ENCODE data around the gene VAPB.

Gene VAPB

DNA sequence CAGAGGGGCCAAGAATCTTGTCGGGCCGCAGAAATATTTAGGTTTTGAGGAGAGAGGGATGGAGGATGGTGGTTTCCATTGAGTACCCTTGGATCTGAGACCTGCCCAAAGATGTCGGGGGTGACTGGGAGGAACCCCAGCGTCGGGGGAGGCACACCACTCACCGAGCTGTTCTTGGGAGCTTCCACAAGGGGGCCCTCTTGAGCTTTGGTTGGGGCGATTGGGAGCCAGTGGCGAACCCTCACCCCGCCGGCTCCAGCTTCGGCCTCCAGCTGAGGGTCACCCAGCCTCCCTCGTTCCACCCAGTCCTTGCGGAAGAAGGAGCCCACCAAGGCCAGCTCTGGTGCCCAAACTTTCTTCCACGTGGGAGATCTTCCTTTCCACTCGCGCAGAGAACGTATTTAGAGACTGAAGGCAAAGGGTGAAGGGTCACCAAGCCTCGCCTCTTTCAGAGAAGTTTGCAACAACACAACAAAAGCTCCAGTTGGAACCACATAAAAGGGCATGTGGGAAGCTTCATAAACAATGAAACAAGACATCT lies 92.5 kb downstream of the VAPB start:
- no peak for DNase-seq (ENCODE audit: low spot score)

DNA sequence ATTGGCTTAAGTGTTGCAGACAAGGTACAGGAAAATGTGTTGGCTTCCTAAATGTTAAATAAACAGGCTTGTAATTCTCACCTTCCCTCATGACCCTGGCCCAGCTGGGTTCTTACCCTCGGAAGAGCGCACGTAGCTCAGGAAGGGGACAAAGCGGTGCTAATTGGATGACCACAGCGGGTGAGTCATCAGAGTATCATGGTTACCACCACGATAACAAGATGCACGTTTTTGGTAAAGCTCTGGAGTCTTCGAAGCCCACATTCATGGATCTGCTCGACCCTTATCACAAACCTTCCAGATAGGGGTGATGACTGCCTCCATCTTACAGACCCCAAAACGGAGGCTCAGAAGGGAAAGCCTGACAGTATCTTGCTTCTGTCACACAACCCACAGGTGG lies 93.4 kb downstream of the VAPB start:
- DNase-seq (ENCODE audit: low spot score), result no peak

DNA sequence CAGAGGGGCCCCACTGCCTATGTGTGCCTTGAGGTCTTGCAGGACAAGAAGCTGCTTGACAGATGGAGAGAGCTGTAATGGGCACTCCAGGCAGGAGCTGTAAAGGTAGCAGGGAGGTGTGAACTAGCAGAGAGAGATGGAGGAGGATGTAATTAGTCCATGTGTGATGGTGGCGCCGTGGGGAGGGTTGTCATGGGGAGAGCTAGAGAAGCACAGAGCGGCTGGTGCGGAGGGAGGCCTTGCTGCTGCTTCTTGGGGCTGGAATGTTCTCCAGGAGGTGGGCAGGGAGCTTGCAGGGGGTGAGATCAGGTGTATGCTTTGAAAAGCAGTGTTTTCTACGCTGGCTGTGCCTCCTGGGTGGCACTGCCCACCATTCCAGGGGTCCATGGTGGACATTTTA lies 94.0 kb downstream of the VAPB start:
- no peak for DNase-seq (ENCODE audit: low spot score)

DNA sequence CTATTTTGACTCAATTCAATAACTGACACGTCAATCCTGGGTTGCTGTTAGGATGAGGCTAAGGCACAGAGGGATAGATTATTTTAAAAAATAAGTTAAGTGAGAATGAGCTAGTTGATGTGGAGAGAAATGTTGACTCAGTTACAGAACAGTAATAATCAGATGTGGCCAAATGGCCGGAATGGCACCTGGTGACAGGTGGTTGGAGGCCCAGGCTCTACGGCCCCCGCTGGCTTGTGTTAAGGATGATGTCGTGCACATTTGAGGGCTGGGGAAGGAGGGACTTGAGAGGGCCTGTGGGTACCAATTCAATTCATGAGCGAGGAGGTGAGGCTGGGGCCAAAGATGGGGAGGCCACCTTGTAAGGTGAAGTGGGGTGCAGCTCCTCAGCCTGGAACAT lies 94.4 kb downstream of the VAPB start:
- no peak for DNase-seq (ENCODE audit: low spot score)

DNA sequence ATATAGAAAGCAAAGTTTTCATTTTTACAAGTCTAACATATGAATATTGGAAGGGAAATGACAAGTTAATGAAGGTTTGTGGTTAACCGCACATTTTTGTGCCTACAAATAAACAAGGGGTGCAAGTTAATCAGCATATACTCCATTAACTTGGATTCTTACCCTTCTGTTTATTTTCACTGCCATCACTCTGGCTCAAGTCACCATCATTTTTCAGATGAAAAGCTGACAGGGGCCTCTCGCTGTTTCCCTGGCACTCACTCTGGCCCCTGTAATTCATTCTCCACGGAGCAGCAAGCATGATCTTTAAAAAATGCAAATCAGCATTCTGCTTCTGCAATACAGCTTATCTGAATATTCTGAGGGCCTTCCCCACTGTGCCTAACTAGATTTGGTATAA lies 96.4 kb downstream of the VAPB start:
- no peak for DNase-seq (ENCODE audit: low spot score)

DNA sequence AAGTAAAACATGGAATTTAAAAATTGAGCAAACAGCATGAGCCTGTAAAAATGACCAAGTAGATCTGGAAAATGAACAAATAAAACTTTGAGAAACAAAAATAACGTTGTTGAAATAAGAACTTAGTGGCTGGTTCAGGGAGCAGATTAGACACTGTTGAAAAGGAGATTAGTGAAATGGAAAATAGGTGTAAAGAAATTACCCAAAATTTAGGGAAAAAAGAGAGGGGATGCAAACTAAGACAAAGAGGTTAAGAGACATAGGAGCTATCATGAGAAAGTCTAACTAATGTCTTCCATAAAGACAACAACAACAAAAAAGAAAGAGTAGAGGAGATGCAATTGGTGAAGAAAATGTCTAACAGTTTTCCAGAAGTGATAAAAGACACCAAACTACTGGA lies 97.2 kb downstream of the VAPB start:
- no peak for DNase-seq (ENCODE audit: low spot score)

DNA sequence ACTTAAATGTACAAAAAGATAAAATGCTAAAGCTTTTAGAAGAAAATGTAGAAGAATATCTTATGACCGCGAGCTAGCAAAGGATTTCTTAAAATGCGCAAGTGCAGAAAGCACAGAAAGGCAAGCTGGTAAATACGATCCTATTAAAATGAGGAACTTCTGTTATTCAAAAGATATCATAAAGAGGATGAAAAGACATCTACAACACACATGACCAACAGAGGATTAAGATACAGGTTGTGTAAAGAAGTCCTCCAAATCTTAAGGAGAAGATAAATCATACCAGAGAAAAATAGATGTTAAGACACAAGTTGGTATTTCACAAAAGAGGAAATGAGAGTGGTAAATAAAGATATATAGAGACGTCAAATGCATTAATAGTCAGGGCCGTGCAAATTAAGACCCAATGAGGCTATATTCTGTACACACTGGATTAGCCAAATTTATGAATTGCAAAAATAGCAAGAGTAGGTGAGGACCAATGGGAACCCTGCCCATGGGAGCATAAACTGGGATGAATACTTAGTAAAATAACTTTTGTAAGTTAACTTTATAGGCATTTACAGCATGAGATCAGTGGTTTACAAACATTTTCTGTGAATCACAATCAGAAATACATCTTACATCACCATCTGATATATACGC lies 103.2 kb downstream of the VAPB start:
- DNase-seq (ENCODE audit: low spot score), result no peak

DNA sequence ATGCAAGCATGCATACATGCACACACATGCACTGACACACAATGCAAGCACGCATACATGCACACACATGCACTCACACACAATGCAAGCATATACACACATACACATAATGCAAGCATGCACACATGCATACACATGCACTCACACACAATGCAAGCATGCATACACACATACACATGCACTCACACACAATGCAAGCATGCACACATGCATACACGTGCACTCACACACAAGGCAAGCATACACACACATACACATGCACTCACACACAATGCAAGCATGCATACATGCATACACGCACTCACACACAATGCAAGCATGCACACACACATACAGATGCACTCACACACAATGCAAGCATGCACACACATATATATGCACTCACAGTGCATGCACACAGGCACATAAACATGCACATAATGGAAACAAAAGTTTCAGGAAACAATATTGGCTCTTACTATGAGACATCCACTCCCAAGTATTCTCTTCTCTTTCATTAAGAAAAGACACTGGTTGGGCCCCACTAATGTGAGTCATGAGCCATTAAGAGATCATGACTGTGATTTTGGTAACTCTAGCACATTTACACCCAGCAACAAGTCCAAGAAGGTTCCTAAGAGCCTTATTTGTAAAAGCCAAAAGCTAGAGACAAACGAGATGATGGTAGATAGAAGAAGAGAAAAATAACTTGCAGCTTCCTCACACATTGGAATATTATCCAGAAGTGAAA lies 103.9 kb downstream of the VAPB start:
- DNase-seq (ENCODE audit: low spot score), result no peak

DNA sequence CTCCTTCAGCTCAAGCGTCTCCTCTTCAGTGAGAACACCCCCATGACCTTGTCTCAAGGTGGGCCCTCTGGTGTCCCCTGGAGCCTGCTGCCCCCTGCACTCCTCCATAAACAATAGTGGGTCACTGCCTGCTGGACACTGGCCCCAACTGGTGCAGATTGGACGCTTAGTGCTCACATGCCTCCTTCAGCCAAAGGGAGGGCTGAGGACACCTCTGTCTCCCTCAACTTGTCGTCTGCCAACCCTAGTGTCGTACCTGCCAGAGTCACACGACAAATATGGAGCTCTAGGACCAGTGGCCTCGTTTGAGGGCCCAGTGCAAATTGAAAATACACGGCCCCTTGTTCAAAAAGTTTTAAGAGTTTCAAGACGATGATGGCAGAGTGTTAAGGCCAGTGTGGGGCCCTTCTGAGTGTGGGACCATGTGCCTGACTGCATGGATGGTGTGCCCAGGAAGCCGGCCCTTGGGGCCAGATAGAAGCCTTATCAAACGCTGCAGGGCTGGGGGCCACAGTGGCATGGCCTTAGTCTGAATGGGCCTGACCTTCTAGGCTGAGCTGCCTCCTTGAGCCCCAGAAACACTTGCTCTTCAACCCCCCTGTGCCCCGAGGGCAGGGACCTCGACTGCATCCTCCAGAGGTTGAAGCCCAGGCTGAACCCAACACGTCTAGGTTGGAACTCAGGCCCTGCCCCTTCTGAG lies 106.0 kb downstream of the VAPB start:
- DNase-seq (ENCODE audit: low spot score), result no peak

DNA sequence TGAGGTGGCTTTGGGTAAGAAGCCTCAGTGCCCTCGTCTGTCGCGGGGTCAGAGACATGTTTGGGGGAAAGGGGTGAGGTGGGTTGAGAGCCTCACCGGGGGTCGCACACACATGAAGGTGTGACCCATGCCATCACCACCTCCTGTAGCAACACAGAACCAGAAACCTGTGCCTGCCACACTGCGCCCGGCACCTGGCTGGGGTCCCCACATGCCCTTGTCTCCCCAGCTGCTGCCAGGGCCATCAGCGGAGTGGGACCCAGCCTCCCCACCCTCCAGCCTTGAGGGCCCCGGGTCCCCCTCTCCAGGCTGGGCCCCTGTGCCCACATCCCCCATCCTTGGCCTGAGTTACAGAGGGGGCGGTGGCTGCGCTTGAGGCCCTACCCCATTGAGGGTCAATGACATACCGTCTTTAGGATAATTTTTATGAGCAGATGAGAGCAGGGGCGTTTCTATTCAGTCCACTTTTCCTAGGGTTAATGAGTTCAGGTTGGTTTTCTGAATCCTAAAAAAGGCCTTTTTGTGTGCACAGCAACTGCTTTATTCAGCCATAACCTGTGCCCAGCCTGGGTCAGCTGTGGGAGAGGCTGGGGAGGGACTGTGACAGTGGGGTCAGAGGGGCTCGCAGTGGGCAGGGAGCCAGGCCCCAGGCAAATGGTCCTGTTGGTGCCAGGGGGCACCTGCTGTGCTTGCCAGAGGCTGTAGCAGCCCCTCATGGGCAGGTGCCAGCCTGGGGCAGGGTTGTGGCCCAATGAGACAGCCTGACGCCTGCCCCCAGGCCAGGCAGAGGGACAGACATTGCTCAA lies 106.8 kb downstream of the VAPB start:
- no peak for DNase-seq (ENCODE audit: low spot score)

DNA sequence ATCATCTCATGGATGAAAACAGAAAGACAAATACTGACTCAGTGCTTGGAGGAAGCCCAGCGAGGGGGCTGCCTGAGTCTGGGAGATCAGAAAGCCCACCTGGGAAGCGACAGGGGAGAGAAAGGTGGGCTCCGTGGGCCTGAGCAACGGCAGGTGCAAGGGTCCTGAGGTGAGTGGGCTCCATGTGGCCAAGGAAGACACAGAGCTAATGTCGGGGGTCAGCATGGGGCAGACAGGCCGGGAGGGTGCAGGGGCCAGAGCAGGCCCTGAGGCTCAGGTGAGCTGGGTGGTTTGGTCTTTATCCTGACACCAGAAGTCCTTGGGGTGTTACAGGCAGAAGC lies 107.4 kb downstream of the VAPB start:
- DNase-seq (ENCODE audit: low spot score), result no peak

DNA sequence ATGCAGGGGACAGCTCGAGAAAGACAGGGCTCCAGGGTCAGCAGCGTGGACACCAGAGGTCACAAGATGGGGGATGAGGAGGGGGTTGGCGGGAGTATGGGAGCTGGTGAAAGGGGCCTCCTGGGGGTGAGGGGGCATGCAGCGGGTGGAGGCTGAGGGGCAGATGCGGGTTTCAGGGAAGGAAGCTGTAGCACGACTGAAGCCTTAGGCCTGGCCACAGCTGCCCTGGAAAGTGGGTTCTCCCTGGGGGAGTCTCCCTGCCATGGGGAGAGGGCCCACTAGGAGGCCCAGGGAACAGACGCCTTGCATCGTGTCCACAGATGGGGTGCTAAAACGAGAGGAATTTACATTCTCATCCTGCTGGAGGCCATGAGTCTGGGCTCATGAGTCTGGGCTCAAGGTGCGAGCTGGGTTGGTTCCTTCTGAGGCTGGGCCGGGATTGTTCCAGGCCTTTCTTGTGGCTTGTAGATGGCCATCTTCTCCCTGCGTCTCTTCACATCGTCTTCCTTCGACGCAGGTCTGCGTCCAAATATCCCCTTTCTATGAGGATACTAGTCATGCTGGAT lies 108.1 kb downstream of the VAPB start:
- DNase-seq (ENCODE audit: low spot score), result no peak

DNA sequence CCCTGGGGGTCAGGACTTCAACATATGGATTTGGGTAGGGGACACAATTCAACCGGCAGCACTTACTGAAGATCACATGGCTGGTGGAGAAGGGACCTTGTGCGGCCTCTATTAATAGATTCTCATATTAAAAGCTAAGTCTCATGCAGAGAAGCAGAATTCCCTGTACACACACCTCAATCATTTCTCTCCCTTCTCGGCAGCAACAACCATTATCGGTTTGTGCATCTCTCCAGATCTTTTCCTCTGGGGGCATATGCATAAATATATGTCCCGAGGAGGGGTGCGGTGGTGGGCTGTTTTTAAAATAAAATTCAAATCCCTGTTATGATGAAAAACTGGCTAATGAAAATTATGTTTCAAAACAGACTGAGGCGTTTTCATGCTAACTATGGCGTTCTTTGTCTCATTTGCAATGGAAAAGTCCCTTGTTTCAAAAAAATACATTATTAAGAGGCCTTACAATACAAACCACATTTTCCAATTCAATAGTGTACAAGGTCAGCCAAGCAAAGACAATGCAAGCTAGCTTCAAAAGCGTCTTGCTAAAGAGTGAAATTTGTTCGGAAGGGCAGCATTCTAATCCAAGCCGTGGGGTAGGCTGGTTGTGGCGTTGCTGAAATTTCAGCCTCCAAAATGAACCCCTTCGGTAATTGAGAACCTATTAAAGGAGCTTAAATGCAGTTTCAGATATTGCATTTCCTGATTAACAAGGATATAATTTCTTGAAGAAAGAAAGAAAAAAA lies 108.9 kb downstream of the VAPB start:
- no peak for DNase-seq (ENCODE audit: low spot score)

DNA sequence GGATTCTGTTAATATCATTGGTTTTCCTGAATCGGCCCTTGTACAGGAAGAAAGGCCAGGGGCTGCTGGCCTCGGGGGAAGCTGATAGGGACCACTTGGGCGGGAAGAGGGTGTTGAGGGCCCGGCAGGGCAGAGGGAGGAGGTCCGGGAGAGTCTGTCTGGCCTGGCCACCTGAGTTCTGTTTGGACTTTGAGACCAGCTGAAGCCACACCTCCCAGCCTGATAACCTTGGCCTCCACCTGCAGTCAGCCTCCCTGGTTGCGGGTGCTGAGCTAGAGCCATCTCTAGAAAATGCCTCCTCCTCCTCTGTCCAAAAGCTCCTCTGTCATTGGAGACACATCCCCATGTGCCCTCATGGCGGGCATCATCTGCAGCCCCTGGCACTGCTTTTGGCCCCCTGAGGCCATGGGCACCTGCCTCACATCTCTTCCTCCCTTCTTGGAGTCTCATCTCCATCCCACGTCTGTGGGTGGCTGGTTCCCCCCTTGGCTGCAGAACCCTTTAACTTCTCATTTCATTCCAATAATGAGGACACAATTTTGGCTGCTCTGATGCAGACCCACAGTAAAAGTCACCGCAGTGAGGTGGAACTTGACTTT lies 109.5 kb downstream of the VAPB start:
- DNase-seq (ENCODE audit: low spot score), result no peak

DNA sequence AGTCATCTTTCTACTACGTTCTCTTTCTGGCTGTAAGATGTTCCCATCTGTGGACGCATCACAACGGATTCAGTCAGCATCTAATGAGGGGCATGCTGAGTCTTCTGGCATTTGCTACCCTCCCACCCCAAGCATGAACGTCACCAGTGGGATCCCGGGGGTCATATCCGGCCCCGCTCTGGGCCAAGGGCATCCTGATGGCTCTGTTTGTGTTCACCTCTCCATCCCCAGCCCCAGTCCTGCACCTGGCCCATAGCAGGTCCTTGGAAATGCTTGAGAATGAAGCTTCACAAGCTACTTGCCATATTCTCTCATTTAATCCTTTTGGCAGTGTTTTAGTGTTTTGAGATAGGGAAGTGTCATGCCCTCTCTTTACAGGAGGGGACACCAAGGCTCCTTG lies 111.2 kb downstream of the VAPB start:
- no peak for DNase-seq (ENCODE audit: low spot score)

Measured in pons (tissue), 1 donor.